ENCODE measurements around the gene ODAPH. TPM values are rescaled to one million over a fixed set of nuclear protein-coding genes. Genes with fewer than 3 reads are reported as not detected.

The ODAPH gene
- polyA plus RNA-seq, 1 of the 3 experiments (the other 2 are of a cell fraction): 0.03 TPM

DNA sequence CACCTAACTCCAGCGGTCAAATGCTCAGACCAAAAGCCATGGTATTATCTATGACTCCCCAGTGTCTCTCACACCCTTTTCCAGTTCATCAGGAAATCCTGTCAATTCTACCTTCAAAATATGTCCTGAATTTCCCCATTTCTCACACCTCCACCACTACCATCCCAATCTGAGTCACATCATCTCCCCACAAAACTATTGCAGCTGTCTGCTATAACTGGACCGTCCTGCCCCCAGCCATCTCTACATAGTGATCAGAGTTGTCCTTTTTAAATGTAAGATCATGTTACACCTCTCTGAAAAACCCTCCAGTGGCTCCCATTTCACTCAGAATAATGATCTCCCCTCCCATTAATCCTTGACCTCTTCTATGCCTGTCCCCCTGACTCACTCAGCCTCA is 6.8 kb upstream of the ODAPH start:
- no peak for DNase-seq
- H3K9me3 ChIP-seq: no peaks in the 10 kb centered on the region
- no peaks in the 10 kb centered on the region for H4K20me1 ChIP-seq (ENCODE audit: insufficient read depth)
- H3K4me3 ChIP-seq (ENCODE audit: low read depth in 2 of 2, low read length in 1 of 2): no peak overlapping the region
- H3K9me2 ChIP-seq: no peaks in the 10 kb centered on the region
- H3K9ac ChIP-seq: no peak overlapping the region
- H3K4me2 ChIP-seq: no peak overlapping the region
- H3K4me1 ChIP-seq (ENCODE audit: control insufficient read depth in 1 of 2, insufficient read depth in 2 of 2, low read depth in 1 of 2, low read length in 1 of 2): peaks cover 0 to 7% of the 10 kb centered on the region in 2 experiments; a peak in 1 of 4 replicates
- ChIA-PET CTCF (no interaction called here), POLR2A (no interaction called here)
- WGBS (ENCODE audit: low lambda C conversion rate): 100% methylated on average over 2 of the region's 2 CpGs
- H3K36me3 ChIP-seq (replicated peaks in 1 of 2; ENCODE audit: control insufficient read depth in 1 of 2, insufficient read depth in 2 of 2, low read length in 1 of 2): no peaks in the 10 kb centered on the region
- H3K27ac ChIP-seq (ENCODE audit: low read depth in 2 of 2, low read length in 1 of 2): no peak overlapping the region
- no peak overlapping the region for H2AFZ ChIP-seq (ENCODE audit: low read depth)
- no peaks in the 10 kb centered on the region for H3K79me2 ChIP-seq (ENCODE audit: insufficient read depth)
- TF ChIP-seq, protein P1, sequence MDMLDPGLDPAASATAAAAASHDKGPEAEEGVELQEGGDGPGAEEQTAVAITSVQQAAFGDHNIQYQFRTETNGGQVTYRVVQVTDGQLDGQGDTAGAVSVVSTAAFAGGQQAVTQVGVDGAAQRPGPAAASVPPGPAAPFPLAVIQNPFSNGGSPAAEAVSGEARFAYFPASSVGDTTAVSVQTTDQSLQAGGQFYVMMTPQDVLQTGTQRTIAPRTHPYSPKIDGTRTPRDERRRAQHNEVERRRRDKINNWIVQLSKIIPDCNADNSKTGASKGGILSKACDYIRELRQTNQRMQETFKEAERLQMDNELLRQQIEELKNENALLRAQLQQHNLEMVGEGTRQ (IDR thresholded peaks at IDR 0.05; ENCODE audit: borderline replicate concordance, low read depth, low read length): no peak
- TF ChIP-seq YY1 (IDR thresholded peaks at IDR 0.05; ENCODE audit: low read depth) (no peak), MEF2A (IDR thresholded peaks at IDR 0.05; ENCODE audit: borderline replicate concordance, low read depth) (no peak), RCOR1 (IDR thresholded peaks at IDR 0.05; ENCODE audit: low read length) (no peak), TCF12 (IDR thresholded peaks at IDR 0.05) (no peak), GABPA (IDR thresholded peaks at IDR 0.05; ENCODE audit: low read depth) (no peak)
- TF ChIP-seq, protein P2, sequence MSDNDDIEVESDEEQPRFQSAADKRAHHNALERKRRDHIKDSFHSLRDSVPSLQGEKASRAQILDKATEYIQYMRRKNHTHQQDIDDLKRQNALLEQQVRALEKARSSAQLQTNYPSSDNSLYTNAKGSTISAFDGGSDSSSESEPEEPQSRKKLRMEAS (IDR thresholded peaks at IDR 0.05; ENCODE audit: low read depth): no peak
- TF ChIP-seq, protein P3, sequence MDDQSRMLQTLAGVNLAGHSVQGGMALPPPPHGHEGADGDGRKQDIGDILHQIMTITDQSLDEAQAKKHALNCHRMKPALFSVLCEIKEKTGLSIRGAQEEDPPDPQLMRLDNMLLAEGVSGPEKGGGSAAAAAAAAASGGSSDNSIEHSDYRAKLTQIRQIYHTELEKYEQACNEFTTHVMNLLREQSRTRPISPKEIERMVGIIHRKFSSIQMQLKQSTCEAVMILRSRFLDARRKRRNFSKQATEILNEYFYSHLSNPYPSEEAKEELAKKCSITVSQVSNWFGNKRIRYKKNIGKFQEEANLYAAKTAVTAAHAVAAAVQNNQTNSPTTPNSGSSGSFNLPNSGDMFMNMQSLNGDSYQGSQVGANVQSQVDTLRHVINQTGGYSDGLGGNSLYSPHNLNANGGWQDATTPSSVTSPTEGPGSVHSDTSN (IDR thresholded peaks at IDR 0.05): no peak
- H3F3A ChIP-seq (replicated peaks; ENCODE audit: insufficient read depth): no peaks in the 10 kb centered on the region
- H3K27me3 ChIP-seq (ENCODE audit: insufficient read depth): no peaks in the 10 kb centered on the region

DNA sequence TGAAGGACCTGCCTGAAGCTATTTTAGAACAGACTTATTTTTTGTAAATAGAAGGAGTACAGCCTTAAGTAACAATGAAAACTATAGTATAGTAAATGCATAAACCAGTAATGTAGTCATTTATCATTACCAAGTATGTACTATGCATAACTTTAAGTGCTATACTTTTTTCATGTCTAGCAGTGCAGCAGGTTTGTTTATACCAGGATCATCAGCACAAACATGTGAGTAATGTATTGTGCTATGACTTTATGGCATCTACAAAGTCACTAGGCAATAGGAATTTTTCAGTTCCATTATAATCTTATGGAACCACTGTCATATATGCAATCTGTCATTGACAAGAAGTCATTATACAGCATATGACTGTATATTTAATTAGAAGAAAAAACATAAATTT is 3.4 kb upstream of the ODAPH start:
- Histone ChIP-seq H4K20me1 (ENCODE audit: insufficient read depth) (no peaks in the 10 kb centered on the region), H3K27ac (ENCODE audit: low read depth in 2 of 2, low read length in 1 of 2) (no peak overlapping the region), H3K9ac (no peak overlapping the region), H3K79me2 (ENCODE audit: insufficient read depth) (no peaks in the 10 kb centered on the region), H2AFZ (ENCODE audit: low read depth) (no peak overlapping the region; the same call in 1 of the 2 replicates), H3K4me1 (ENCODE audit: control insufficient read depth in 1 of 2, insufficient read depth in 2 of 2, low read depth in 1 of 2, low read length in 1 of 2) (peaks cover 0 to 7% of the 10 kb centered on the region in 2 experiments; a peak in 1 of 4 replicates), H3K9me2 (no peaks in the 10 kb centered on the region), H3K4me3 (ENCODE audit: low read depth in 2 of 2, low read length in 1 of 2) (no peak overlapping the region), H3K9me3 (no peaks in the 10 kb centered on the region), H3F3A (replicated peaks; ENCODE audit: insufficient read depth) (peaks cover 3% of the 10 kb centered on the region), H3K27me3 (ENCODE audit: insufficient read depth) (peaks cover 4% of the 10 kb centered on the region; the same call in 1 of the 2 replicates), H3K4me2 (no peak overlapping the region), H3K36me3 (replicated peaks in 1 of 2; ENCODE audit: control insufficient read depth in 1 of 2, insufficient read depth in 2 of 2, low read length in 1 of 2) (no peaks in the 10 kb centered on the region)
- POLR2A ChIA-PET: no interaction called here
- CTCF ChIA-PET: no interaction called here
- no peak for TF ChIP-seq JUND (IDR thresholded peaks at IDR 0.05)
- TF ChIP-seq, protein P4, sequence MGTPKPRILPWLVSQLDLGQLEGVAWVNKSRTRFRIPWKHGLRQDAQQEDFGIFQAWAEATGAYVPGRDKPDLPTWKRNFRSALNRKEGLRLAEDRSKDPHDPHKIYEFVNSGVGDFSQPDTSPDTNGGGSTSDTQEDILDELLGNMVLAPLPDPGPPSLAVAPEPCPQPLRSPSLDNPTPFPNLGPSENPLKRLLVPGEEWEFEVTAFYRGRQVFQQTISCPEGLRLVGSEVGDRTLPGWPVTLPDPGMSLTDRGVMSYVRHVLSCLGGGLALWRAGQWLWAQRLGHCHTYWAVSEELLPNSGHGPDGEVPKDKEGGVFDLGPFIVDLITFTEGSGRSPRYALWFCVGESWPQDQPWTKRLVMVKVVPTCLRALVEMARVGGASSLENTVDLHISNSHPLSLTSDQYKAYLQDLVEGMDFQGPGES (IDR thresholded peaks at IDR 0.05; ENCODE audit: low read depth, low read length): no peak
- TF ChIP-seq MEF2A (IDR thresholded peaks at IDR 0.05; ENCODE audit: borderline replicate concordance, low read depth): no peak
- TF ChIP-seq GABPA (IDR thresholded peaks at IDR 0.05; ENCODE audit: low read depth): no peak
- TF ChIP-seq, protein P1 (IDR thresholded peaks at IDR 0.05; ENCODE audit: borderline replicate concordance, low read depth, low read length): no peak
- TF ChIP-seq GATA2 (CRISPR knock-in tag; IDR thresholded peaks at IDR 0.05): no peak
- TF ChIP-seq SIN3A (IDR thresholded peaks at IDR 0.05; ENCODE audit: borderline replicate concordance, low read depth, low read length): no peak
- TF ChIP-seq CHD2 (IDR thresholded peaks at IDR 0.05; ENCODE audit: low read length, partially characterized antibody): no peak
- TF ChIP-seq ELF1 (IDR thresholded peaks at IDR 0.05): no peak
- TF ChIP-seq, protein P5, sequence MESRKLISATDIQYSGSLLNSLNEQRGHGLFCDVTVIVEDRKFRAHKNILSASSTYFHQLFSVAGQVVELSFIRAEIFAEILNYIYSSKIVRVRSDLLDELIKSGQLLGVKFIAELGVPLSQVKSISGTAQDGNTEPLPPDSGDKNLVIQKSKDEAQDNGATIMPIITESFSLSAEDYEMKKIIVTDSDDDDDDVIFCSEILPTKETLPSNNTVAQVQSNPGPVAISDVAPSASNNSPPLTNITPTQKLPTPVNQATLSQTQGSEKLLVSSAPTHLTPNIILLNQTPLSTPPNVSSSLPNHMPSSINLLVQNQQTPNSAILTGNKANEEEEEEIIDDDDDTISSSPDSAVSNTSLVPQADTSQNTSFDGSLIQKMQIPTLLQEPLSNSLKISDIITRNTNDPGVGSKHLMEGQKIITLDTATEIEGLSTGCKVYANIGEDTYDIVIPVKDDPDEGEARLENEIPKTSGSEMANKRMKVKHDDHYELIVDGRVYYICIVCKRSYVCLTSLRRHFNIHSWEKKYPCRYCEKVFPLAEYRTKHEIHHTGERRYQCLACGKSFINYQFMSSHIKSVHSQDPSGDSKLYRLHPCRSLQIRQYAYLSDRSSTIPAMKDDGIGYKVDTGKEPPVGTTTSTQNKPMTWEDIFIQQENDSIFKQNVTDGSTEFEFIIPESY (IDR thresholded peaks at IDR 0.05; ENCODE audit: borderline replicate concordance, low read depth): no peak
- no peak for TF ChIP-seq FOXJ3 (CRISPR knock-in tag; IDR thresholded peaks at IDR 0.05)
- no peak for TF ChIP-seq NFIC (IDR thresholded peaks at IDR 0.05; ENCODE audit: borderline replicate concordance)
- no peak for TF ChIP-seq TEAD4 (IDR thresholded peaks at IDR 0.05; ENCODE audit: borderline replicate concordance, insufficient read depth)
- no peak for DNase-seq
